Activated CD4-positive, alpha-beta T cell treated with anti-CD3 and anti-CD28 coated beads, Interleukin-2, amount 10 ng/mL, durations not matched to agents 7 days and 5 days (primary cell): ENCODE results near the gene TMEM201. TPM values are rescaled to one million over a fixed set of nuclear protein-coding genes. Genes with fewer than 3 reads are reported as not detected.

Experiments used
- CTCF ChIA-PET: fragments of 350-600 bp; sonication (Branson Sonifier 250); formaldehyde crosslinking; loops from one replicate; lab custom pipeline; 2021; ENCODE audit warnings: antibody characterized with exemption; lab: Charles Lee
- POLR2A ChIA-PET: fragments of 350-600 bp; sonication (Branson Sonifier 250); formaldehyde crosslinking; loops from one replicate; lab custom pipeline; 2021; ENCODE audit warnings: antibody characterized with exemption; lab: Charles Lee
- DNase-seq: peaks from one replicate; pipeline ENCODE4 v3.0.0-alpha.2; 2020
- H3K27ac Mint-ChIP-seq: one replicate; pipeline ENCODE4 v1.8.0; 2021; ENCODE audit warnings: mild to moderate bottlenecking, moderate library complexity, mixed read lengths
- H3K27me3 Mint-ChIP-seq: one replicate; pipeline ENCODE4 v1.8.0; 2021; ENCODE audit warnings: mixed read lengths
- H3K36me3 Mint-ChIP-seq: one replicate; pipeline ENCODE4 v1.8.0; 2021; ENCODE audit warnings: low read depth, mixed read lengths
- H3K4me1 Mint-ChIP-seq: one replicate; pipeline ENCODE4 v1.8.0; 2021; ENCODE audit warnings: mixed read lengths
- H3K4me3 Mint-ChIP-seq: one replicate; pipeline ENCODE4 v1.8.0; 2021; ENCODE audit warnings: mild to moderate bottlenecking, moderate library complexity, mixed read lengths
- H3K9me3 Mint-ChIP-seq: one replicate; pipeline ENCODE4 v1.8.0; 2021; ENCODE audit warnings: mixed read lengths
- total RNA-seq, 2 experiments: library from RNA; stranded (reverse); gene quantifications; one replicate each; pipeline ENCODE4 v1.2.3, GENCODE V29; 2021

Gene TMEM201
- total RNA-seq, 2 experiments from 2014 or later = 17.1 to 17.9 TPM

DNA sequence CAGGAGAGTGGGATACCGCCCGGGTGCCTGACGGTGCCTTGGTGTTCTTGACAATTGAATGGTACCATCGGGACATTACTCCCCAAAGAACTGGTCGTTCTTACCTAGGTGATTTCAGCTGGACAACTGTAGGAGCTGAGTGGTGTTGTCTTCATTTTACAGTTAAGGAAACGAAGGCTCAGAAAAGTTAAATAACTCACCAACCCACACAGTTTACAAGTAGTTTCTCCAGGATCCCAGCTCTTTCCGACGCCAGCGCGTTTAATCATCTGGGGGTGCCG, 64.4 kb downstream of the TMEM201 start:
- DNase-seq = peak; percentile 17
- Mint-ChIP-seq H3K9me3 (no peaks in the 10 kb centered on the region), H3K4me3 (peak overlapping the region; percentile 95), H3K4me1 (peaks cover 71% of the 10 kb centered on the region), H3K36me3 (peaks cover 49% of the 10 kb centered on the region), H3K27me3 (no peaks in the 10 kb centered on the region), H3K27ac (peak overlapping the region; percentile 96)
- ChIA-PET CTCF (interaction anchor here (0.7 to 11.4 kb wide), 8 partner anchors 10 to 74 kb away, joined by 3 to 81 read pairs (median 3); no protein-coding TSS in a partner anchor), POLR2A (interaction anchor here (1.7 to 2.3 kb wide), 2 partner anchors 25 to 34 kb away, joined by 5 to 6 read pairs; no protein-coding TSS in a partner anchor)

DNA sequence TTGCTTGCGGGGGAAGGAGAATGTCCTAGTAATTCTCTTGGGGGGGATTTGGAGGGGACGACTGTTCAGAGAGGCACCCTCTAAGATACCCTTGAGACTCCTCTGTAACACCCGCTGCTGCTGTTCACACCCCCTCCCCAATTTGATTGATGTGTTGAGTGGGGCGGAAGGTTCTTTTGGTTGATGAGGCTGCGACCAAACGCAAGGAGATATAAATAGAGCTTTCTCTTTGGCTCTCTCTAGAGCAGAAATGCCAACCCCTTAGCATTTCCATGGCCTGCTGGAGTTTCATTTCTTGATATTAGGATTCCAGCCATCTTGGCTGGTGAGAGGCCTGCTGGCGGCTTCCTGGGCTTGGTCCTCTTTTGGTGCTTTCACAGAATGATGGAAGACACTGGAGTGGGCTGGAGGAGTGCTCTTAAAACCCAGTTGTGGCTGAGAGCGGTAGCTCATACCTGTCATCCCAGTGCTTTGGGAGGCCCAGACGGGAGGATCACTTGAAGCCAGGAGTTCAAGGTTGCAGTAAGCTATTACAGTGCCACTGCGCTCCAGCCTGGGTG, 64.9 kb downstream of the TMEM201 start:
- Mint-ChIP-seq H3K4me3 (peak overlapping the region; percentile 95), H3K36me3 (peaks cover 49% of the 10 kb centered on the region), H3K4me1 (peaks cover 71% of the 10 kb centered on the region), H3K9me3 (no peaks in the 10 kb centered on the region), H3K27me3 (no peaks in the 10 kb centered on the region), H3K27ac (peak overlapping the region; percentile 96)
- DNase-seq = peak; percentile 44
- CTCF ChIA-PET = interaction anchor here (0.7 to 11.4 kb wide), 8 partner anchors 10 to 73 kb away, joined by 3 to 81 read pairs (median 3); no protein-coding TSS in a partner anchor
- POLR2A ChIA-PET = interaction anchor here (1.5 to 2.3 kb wide), 3 partner anchors 25 to 64 kb away, joined by 5 to 6 read pairs (median 5); no protein-coding TSS in a partner anchor

DNA sequence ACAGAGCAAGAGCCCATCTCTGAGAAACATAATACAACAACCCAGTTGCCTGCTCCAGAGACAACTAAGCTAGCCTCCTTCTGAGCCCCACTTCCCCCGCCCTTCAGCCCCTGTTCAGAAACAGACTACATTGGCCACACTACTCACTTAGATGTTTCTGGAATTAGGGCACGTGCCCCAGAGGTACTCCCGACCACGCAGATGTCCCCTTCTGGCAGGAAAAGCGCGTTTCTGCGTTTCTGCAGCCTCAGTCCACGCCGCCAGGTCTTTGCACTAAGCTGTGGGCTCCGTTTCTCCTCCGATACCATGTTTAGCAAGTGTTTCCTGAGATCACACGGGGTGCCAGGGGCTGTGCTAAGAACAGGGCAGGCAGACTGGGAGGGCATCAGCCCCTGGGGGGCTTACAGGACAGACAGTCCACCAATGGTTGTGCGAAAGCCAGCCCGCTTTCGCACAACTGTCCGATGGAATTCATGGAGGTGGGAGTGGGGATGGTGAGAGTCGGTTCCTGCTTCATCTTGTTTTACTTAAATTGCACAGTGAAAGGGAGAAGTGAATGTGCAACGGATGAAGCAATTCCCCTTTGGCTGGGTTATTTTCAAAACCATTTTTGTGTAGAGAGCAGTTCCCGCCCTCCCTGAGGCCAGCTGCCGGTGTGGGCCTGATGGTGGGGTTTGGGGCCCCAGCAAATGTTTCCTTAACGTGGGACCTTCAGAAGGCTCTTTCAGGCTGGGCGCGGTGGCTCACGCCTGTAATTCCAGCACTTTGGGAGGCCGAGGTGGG, 65.5 kb downstream of the TMEM201 start:
- Mint-ChIP-seq H3K4me1 (peaks cover 76% of the 10 kb centered on the region), H3K27me3 (no peaks in the 10 kb centered on the region), H3K27ac (peak overlapping the region; percentile 96), H3K4me3 (peak overlapping the region; percentile 95), H3K36me3 (peaks cover 51% of the 10 kb centered on the region), H3K9me3 (no peaks in the 10 kb centered on the region)
- ChIA-PET CTCF (interaction anchor here (0.7 to 11.4 kb wide), 9 partner anchors 9 to 67 kb away, joined by 3 to 81 read pairs (median 3); no protein-coding TSS in a partner anchor), POLR2A (interaction anchor here (0.7 to 2.3 kb wide), 4 partner anchors 26 to 112 kb away, joined by 4 to 6 read pairs (median 5); no protein-coding TSS in a partner anchor)
- peak; percentile 33 for DNase-seq

DNA sequence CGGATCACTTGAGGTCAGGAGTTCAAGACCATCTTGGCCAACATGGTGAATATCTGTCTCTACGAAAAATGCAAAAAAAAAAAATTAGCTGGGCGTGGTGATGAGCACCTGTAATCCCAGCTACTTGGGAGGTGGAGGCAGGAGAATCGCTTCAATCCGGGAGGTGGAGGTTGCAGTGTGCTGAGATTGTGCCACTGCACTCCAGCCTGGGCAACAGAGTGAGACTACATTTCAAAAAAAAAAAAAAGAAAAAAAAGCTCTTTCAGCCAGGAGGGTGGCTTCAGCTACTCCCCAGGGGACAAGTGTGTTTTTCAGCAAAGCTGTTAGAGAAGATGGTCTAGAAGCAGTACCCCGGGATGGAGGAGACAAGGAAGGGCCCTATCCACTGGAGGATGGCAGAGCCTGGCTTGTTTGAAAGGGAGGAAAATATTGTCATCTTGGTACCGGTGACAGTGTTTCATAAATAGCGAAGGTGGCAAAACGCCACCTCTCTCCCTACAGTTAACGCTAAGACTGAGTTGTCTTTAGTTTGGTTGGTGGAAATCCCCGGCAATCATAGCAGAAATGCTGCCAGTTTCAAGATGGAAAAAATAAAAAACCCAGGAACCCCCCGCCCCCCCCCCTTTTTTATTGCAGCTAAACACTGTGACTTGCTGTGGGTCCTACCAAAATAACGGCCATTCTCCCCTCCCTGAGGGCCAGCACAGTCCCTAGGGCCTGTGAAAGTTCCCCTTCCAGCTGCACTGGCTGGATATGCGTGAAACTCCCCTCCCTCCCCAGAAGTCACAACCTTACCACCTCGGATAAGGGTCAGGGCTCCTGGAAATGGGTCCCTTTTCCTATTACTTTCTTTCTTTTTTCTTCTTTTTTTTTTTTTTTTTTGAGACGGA, 66.4 kb downstream of the TMEM201 start:
- Mint-ChIP-seq H3K4me3 (peak overlapping the region; percentile 95), H3K4me1 (peaks cover 74% of the 10 kb centered on the region), H3K36me3 (peaks cover 55% of the 10 kb centered on the region), H3K27me3 (no peaks in the 10 kb centered on the region), H3K9me3 (no peaks in the 10 kb centered on the region), H3K27ac (peak overlapping the region; percentile 96)
- ChIA-PET CTCF (interaction anchor here (0.7 to 11.4 kb wide), 10 partner anchors 10 to 66 kb away, joined by 3 to 81 read pairs (median 3); no protein-coding TSS in a partner anchor), POLR2A (interaction anchor here (0.7 to 2.3 kb wide), 3 partner anchors 32 to 113 kb away, joined by 4 to 6 read pairs (median 5); no protein-coding TSS in a partner anchor)
- DNase-seq = peak; percentile 42

DNA sequence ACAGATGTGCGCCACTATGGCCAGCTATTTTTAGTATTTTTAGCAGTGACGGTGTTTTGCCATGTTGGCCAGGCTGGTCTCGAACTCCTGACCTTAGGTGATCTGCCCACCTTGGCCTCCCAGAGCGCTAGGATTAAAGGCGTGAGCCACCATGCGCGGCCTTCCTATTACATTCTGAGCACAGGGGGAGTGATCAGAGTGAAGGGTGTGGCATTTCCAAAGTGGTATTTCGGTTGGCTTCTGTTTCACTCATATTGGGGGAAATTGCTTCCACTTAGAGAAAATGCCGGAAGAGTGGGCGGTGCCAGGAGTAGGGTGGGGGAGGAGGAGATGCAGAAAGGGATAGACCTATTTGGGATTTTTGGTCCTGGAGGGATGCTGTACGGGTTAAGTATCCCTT, 67.1 kb downstream of the TMEM201 start:
- peaks cover 74% of the 10 kb centered on the region for H3K4me1 Mint-ChIP-seq
- peaks cover 61% of the 10 kb centered on the region for H3K36me3 Mint-ChIP-seq
- no peaks in the 10 kb centered on the region for H3K27me3 Mint-ChIP-seq
- ChIA-PET POLR2A (interaction anchor here (0.6 kb wide), 1 partner anchor 9 kb away, joined by 3 read pairs; no protein-coding TSS in a partner anchor), CTCF (interaction anchor here (1.1 to 11.4 kb wide), 5 partner anchors 11 to 35 kb away, joined by 3 to 81 read pairs (median 4); no protein-coding TSS in a partner anchor)
- H3K4me3 Mint-ChIP-seq = peak overlapping the region; percentile 95
- no peak for DNase-seq
- H3K9me3 Mint-ChIP-seq = no peaks in the 10 kb centered on the region
- H3K27ac Mint-ChIP-seq = peak overlapping the region; percentile 78

DNA sequence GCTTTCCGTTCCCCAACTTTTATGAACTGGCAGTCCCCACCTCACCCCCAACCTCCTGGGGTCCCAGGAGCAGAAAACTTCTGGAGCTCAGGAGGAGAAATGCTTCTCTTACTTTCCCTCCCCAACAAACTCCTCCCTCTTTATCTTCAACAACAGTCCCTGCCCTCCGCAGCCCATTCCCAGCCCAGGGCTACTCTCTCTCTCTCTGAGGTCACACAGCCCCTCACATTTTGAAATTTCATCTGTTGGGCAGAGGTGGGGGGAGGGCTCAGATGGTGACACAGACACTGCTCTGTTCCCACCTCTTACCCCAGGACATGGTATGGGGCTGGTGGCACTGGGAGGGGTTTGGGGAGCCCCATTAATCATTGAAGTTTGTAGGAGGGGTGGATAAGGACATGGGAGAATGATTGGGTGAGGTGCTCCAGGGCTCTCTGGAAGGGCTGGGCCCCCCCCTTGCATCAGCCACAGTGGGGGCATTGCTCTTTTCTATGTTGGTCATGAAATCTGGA, 68.9 kb downstream of the TMEM201 start:
- peak overlapping the region; percentile 32 for H3K4me3 Mint-ChIP-seq

DNA sequence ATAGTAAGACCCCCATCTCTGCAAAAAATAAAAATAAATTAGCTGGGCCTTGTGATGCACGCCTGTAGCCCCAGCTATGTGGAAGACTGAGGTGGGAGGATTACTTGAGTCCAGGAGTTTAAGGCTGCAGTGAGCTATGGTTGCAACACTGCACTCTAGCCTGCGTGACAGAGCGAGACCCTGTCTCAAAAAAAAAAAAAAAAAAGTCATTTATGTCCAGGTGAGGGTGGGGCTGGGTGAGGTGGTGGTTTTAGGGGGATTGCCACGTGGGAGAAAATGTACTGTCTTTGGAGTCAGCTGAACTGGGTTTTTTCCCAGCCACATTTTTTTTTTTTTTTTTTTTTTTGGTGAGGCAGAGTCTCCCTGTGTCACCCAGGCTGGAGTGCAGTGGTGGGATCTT, 69.5 kb downstream of the TMEM201 start:
- peaks cover 70% of the 10 kb centered on the region for H3K36me3 Mint-ChIP-seq
- H3K27me3 Mint-ChIP-seq = no peaks in the 10 kb centered on the region
- POLR2A ChIA-PET = no interaction called here
- no peak for DNase-seq
- peak overlapping the region; percentile 32 for H3K4me3 Mint-ChIP-seq
- peak overlapping the region; percentile 79 for H3K27ac Mint-ChIP-seq
- CTCF ChIA-PET = interaction anchor here (0.6 to 11.4 kb wide), 3 partner anchors 15 to 29 kb away, joined by 3 to 81 read pairs (median 4); no protein-coding TSS in a partner anchor
- H3K4me1 Mint-ChIP-seq = peaks cover 79% of the 10 kb centered on the region
- H3K9me3 Mint-ChIP-seq = no peaks in the 10 kb centered on the region

More for the DNA sequence above, 68.9 kb downstream of the TMEM201 start:
- Mint-ChIP-seq H3K27me3 (no peaks in the 10 kb centered on the region), H3K36me3 (peaks cover 66% of the 10 kb centered on the region), H3K27ac (peak overlapping the region; percentile 79), H3K9me3 (no peaks in the 10 kb centered on the region), H3K4me1 (peaks cover 74% of the 10 kb centered on the region)
- DNase-seq = no peak
- CTCF ChIA-PET = interaction anchor here (11.4 kb wide), 1 partner anchor 29 kb away, joined by 81 read pairs; no protein-coding TSS in a partner anchor
- POLR2A ChIA-PET = no interaction called here

DNA sequence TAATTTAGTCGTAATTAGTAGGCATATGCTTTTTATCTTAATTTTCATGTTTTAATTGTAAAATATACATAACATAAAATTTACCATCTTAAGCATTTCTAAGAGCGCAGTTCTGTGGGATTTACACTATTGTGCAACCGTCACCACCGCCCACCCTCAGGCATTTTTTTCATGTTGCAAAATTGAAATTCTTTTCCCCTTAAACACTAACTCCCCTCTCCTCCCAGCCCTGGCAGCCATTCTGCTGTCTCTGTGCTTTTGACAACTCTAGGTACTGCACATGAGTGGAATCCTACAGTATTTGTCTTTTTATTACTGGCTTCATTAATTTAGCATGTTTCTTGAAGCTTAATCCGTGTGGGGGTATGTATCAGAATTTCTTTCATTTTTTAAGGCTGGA, 70.6 kb downstream of the TMEM201 start:
- Mint-ChIP-seq H3K36me3 (peaks cover 67% of the 10 kb centered on the region), H3K27me3 (no peaks in the 10 kb centered on the region), H3K9me3 (no peaks in the 10 kb centered on the region), H3K4me3 (no peak overlapping the region), H3K4me1 (peaks cover 73% of the 10 kb centered on the region), H3K27ac (no peak overlapping the region)
- CTCF ChIA-PET = interaction anchor here (11.4 kb wide), 1 partner anchor 30 kb away, joined by 81 read pairs; no protein-coding TSS in a partner anchor
- POLR2A ChIA-PET = no interaction called here
- DNase-seq = no peak

DNA sequence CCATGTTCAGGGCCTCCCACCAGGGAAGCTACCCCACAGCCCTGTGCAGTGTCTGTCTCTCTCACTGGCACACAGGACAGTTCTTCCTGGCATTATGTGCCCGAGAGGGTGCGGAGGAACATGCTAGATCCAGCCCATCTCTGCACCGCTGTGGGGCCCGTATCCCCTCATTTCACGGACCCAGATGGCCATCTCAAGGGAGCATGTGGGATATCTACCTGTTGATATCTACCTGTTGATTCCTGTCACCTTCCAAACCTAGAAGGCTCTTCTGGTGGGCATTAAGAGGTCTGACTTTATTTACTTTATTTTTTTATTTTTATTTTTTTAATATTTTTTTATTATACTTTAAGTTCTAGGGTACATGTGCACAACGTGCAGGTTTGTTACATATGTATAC, 74.5 kb downstream of the TMEM201 start:
- H3K4me3 Mint-ChIP-seq = no peak overlapping the region
- H3K36me3 Mint-ChIP-seq = peaks cover 60% of the 10 kb centered on the region
- DNase-seq = no peak
- H3K9me3 Mint-ChIP-seq = no peaks in the 10 kb centered on the region
- H3K27me3 Mint-ChIP-seq = no peaks in the 10 kb centered on the region
- H3K4me1 Mint-ChIP-seq = peaks cover 57% of the 10 kb centered on the region
- CTCF ChIA-PET = interaction anchor here (1.0 kb wide), 1 partner anchor 37 kb away, joined by 3 read pairs; no protein-coding TSS in a partner anchor
- H3K27ac Mint-ChIP-seq = no peak overlapping the region
- POLR2A ChIA-PET = no interaction called here
